ENCODE measurements around the gene TNS1. TPM values are rescaled to one million over a fixed set of nuclear protein-coding genes. Genes with fewer than 3 reads are reported as not detected.

Gene TNS1
- polyA plus RNA-seq, 1 experiment = 19.7 TPM

DNA sequence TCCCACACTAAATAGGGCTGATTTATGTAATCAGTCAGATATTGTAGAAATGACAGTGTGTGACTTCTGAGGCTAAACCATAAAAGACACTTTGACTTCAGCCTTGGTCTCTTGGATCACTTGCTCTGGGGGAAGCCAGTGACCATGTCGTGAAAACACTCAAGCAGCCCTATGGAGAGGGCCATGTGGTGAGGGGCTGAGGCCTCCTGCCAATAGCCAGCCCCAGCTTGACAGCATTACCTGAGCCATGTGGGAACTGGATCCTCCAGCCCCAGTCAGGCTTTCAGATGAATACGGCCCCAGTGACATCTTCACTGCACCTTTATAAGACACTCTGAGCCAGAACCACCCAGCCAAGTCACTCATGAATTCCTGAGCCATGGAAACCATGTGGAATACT lies 20.8 kb downstream of the TNS1 start:
- TF ChIP-seq, protein P1, sequence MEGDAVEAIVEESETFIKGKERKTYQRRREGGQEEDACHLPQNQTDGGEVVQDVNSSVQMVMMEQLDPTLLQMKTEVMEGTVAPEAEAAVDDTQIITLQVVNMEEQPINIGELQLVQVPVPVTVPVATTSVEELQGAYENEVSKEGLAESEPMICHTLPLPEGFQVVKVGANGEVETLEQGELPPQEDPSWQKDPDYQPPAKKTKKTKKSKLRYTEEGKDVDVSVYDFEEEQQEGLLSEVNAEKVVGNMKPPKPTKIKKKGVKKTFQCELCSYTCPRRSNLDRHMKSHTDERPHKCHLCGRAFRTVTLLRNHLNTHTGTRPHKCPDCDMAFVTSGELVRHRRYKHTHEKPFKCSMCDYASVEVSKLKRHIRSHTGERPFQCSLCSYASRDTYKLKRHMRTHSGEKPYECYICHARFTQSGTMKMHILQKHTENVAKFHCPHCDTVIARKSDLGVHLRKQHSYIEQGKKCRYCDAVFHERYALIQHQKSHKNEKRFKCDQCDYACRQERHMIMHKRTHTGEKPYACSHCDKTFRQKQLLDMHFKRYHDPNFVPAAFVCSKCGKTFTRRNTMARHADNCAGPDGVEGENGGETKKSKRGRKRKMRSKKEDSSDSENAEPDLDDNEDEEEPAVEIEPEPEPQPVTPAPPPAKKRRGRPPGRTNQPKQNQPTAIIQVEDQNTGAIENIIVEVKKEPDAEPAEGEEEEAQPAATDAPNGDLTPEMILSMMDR (IDR thresholded peaks at IDR 0.05; ENCODE audit: low read depth, low read length) = no peak
- no peak overlapping the region for H3K4me3 ChIP-seq (ENCODE audit: low read depth, low read length)
- no peaks in the 10 kb centered on the region for H3K27me3 ChIP-seq (ENCODE audit: control insufficient read depth, insufficient read depth, low read length)
- ChIA-PET POLR2A (interaction anchor here (1.0 to 1.5 kb wide), 2 partner anchors 10 to 16 kb away, joined by 3 to 4 read pairs; no protein-coding TSS in a partner anchor), CTCF (interaction anchor here (0.8 to 1.7 kb wide), 3 partner anchors 12 to 95 kb away, joined by 3 to 4 read pairs (median 4); no protein-coding TSS in a partner anchor)
- no peak for DNase-seq (ENCODE audit: low read depth, low spot score)
- peaks cover 3% of the 10 kb centered on the region; the same call in 1 of the 2 replicates for H3K9me3 ChIP-seq (ENCODE audit: control insufficient read depth, insufficient read depth, low read length)
- H3K27ac ChIP-seq (ENCODE audit: low read depth, low read length) = no peak overlapping the region

DNA sequence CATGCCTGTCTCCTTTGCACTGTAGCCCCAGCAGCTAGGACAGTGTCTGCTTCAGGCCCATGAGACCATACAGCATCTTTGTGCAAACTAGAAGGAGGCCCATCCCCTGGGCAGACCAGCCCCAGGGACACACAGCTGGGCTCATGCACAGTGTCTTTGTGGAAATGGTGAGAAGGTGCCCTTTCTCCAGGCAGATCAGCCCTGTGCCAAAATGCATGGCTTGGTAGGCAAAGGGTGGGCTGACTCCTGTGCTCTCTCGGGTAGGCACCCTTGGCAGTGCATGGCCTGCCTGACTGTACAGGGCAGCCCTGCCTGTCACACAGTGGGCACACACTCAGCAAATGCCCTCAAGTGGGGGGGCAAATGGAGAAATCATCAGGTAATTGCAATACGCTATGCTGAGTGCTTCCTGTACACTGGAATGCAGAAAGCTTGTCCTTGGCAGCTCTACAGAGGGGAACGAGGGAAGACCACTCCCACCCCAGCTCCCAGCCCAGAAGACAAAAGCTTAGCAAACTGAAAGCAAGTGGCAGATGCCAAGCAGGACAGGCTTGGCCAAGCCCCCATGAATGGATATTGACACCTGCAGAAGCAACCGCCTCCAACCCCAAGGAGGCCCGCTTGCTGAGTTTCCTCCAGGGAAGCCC lies 21.6 kb downstream of the TNS1 start:
- Histone ChIP-seq H3K4me3 (ENCODE audit: low read depth, low read length) (no peak overlapping the region), H3K9me3 (ENCODE audit: control insufficient read depth, insufficient read depth, low read length) (peaks cover 3% of the 10 kb centered on the region; the same call in 1 of the 2 replicates), H3K27ac (ENCODE audit: low read depth, low read length) (no peak overlapping the region), H3K27me3 (ENCODE audit: control insufficient read depth, insufficient read depth, low read length) (no peaks in the 10 kb centered on the region)
- CTCF ChIA-PET = interaction anchor here (0.7 to 1.7 kb wide), 4 partner anchors 13 to 192 kb away, joined by 4 to 6 read pairs (median 5); no protein-coding TSS in a partner anchor
- DNase-seq (ENCODE audit: low read depth, low spot score) = no peak
- TF ChIP-seq, protein P1 (IDR thresholded peaks at IDR 0.05; ENCODE audit: low read depth, low read length) = no peak
- POLR2A ChIA-PET = interaction anchor here (1.5 kb wide), 1 partner anchor 15 kb away, joined by 3 read pairs; no protein-coding TSS in a partner anchor

DNA sequence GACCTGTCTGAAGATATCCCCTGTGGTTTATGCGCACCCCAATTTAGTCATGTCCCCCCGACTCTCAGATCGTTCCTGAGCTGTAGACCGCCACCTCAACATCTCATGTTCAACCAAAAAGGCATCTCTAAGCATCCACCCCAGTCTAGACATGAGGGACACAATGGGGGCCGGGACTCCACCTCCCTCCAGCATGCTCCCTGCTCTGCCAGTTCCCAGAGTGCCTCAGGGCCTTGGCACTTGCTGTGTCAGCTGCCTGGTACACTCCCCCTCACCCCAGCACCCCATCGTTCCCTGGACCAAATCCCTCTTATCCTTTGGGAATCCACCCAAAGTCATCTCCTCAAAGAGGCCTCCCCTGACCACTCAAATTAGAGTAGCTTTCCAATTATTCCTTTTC lies 22.2 kb downstream of the TNS1 start:
- Histone ChIP-seq H3K4me3 (ENCODE audit: low read depth, low read length) (no peak overlapping the region), H3K9me3 (ENCODE audit: control insufficient read depth, insufficient read depth, low read length) (peaks cover 3% of the 10 kb centered on the region; the same call in 1 of the 2 replicates), H3K27ac (ENCODE audit: low read depth, low read length) (no peak overlapping the region), H3K27me3 (ENCODE audit: control insufficient read depth, insufficient read depth, low read length) (no peaks in the 10 kb centered on the region)
- ChIA-PET CTCF (interaction anchor here (0.7 to 1.5 kb wide), 4 partner anchors 94 to 195 kb away, joined by 4 to 6 read pairs (median 5); no protein-coding TSS in a partner anchor), POLR2A (interaction anchor here (1.5 kb wide), 1 partner anchor 15 kb away, joined by 3 read pairs; no protein-coding TSS in a partner anchor)
- TF ChIP-seq, protein P1 (IDR thresholded peaks at IDR 0.05; ENCODE audit: low read depth, low read length) = no peak
- DNase-seq (ENCODE audit: low read depth, low spot score) = no peak

DNA sequence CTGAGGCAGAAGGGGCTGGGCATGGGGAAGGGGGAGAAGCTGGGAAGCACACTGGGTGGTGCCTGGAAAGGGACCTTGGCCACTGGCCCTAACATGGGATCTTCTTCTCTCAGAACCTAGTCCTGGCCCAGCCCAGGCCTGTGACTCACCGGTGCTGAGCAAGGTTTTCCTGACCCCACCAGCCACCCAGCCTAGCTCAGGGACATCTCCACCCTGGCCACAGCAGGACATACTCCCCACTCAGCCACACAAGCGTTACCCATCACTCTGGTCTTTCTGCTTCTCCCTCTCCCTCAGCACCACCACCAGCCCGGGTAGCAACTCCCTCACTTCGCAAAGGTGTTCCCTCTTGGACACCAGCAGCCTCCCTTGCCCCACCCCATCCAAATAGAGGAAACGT lies 22.8 kb downstream of the TNS1 start:
- Histone ChIP-seq H3K9me3 (ENCODE audit: control insufficient read depth, insufficient read depth, low read length) (peaks cover 3% of the 10 kb centered on the region; the same call in 1 of the 2 replicates), H3K27me3 (ENCODE audit: control insufficient read depth, insufficient read depth, low read length) (no peaks in the 10 kb centered on the region), H3K4me3 (ENCODE audit: low read depth, low read length) (no peak overlapping the region), H3K27ac (ENCODE audit: low read depth, low read length) (no peak overlapping the region)
- ChIA-PET POLR2A (interaction anchor here (0.8 kb wide), 1 partner anchor 14 kb away, joined by 4 read pairs; no protein-coding TSS in a partner anchor), CTCF (interaction anchor here (1.0 to 1.5 kb wide), 3 partner anchors 36 to 194 kb away, joined by 3 to 6 read pairs (median 4); no protein-coding TSS in a partner anchor)
- DNase-seq (ENCODE audit: low read depth, low spot score) = no peak
- TF ChIP-seq, protein P1 (IDR thresholded peaks at IDR 0.05; ENCODE audit: low read depth, low read length) = no peak

Data from AG04450 (cell line).